Measurements from ENCODE around the gene PNMA8B. TPM values are rescaled to one million over a fixed set of nuclear protein-coding genes. Genes with fewer than 3 reads are reported as not detected.
A peak's percentile ranks its signal among the peaks of the same experiment; 100 is the strongest.

The PNMA8B gene
- polyA plus RNA-seq, 1 donor = 1.7 TPM

- H3K27me3 ChIP-seq (ENCODE audit: control insufficient read depth, insufficient read depth, low read length) = peaks cover 31% of the 10 kb centered on the region
Measured at GRCh38 chr19:46472592-46472991, 23.1 kb downstream of the PNMA8B start.

DNA sequence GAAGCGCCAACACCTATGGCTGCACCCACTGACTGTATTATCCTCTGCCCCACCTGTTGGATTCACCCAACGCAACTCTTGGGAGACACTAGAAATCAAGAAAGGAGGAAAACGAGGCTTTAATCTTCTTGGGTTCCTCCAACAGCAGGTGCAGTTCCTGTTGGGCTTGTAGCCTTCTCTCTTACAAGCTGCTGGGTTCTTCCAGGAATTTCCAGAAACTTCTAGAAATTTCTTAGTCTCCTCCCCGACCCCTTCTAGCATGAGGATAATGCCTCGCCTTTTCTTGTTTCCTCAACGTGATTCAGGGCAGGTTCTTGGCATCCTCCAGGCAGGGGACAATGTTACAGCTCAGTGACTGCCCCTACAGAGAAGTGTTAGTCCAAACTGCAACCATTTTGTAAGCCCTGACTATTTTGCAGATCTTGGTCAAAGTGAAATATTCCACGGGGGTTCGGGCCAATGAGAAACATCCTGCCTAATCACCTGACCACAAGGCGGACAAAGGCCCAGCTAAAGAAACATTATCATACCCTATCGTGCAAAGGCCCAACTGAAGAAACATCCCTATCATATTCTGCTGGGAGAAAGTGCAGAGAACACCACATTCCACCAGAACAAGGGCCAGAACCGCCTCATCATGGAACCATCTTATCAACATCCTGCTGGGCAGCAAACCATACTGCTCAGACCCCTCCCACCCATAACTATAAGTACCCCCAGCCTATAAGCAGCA, 23.7 kb downstream of the PNMA8B start:
- Histone ChIP-seq H3K27me3 (ENCODE audit: control insufficient read depth, insufficient read depth, low read length) (peaks cover 31% of the 10 kb centered on the region), H3K27ac (ENCODE audit: low read length) (peak overlapping the region; percentile 51), H3K4me1 (ENCODE audit: control insufficient read depth, insufficient read depth, low read length) (peaks cover 7% of the 10 kb centered on the region), H3K9me3 (ENCODE audit: control insufficient read depth, low read depth, low read length) (no peaks in the 10 kb centered on the region), H3K36me3 (ENCODE audit: control insufficient read depth, insufficient read depth, low read length) (no peaks in the 10 kb centered on the region), H3K4me3 (ENCODE audit: low read length) (peak overlapping the region; percentile 44)
- no peak for DNase-seq
- WGBS (ENCODE audit: insufficient coverage, low lambda C conversion rate) = 20% methylated on average over 1 of the region's 11 CpGs

More at GRCh38 chr19:46472592-46472991, 23.1 kb downstream of the PNMA8B start:
- 100% methylated on average over 1 of the region's 4 CpGs for WGBS (ENCODE audit: insufficient coverage, low lambda C conversion rate)
- Histone ChIP-seq H3K9me3 (ENCODE audit: control insufficient read depth, low read depth, low read length) (no peaks in the 10 kb centered on the region), H3K36me3 (ENCODE audit: control insufficient read depth, insufficient read depth, low read length) (no peaks in the 10 kb centered on the region), H3K4me3 (ENCODE audit: low read length) (no peak overlapping the region), H3K4me1 (ENCODE audit: control insufficient read depth, insufficient read depth, low read length) (peaks cover 7% of the 10 kb centered on the region), H3K27ac (ENCODE audit: low read length) (no peak overlapping the region)
- DNase-seq = no peak

DNA sequence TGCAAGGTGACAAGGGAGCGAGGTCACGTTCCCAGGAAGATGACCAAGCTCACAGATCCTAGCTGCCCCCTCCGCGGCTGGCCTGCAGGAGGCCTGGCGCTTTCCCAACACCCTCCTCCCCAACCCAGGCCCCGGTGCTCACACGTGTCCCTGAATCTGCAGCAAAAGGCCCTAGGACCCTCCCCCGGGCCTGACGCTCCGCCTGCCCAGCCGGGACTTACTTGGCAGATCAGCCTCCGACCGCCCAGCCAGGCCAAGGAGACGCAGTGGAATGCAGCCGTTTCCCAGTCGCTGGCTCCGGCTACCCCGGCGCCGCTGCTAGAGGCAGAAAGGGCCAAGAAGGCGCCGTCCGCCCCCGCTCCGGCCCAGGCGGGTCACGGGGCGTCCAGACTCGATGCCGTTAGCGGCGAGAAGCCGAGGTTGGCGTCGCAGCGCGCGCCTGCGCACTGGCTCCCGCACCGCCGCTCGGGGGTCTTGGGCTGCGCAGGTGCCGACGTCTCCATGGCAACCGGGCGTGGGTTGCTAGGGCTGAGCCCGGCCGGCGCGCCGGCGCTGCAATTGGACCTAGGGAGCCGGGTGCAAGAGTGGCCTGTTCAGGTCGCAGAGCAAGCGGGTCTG, 24.4 kb downstream of the PNMA8B start, which contains the start of gene PNMA8A:
TSS of gene PNMA8A (minus strand) at position 448 of the 618 bp plus-strand sequence. CDS start 528 bp downstream, outside the sequence.
- no peaks in the 10 kb centered on the region for H3K36me3 ChIP-seq (ENCODE audit: control insufficient read depth, insufficient read depth, low read length)
- peaks cover 31% of the 10 kb centered on the region for H3K27me3 ChIP-seq (ENCODE audit: control insufficient read depth, insufficient read depth, low read length)
- no peaks in the 10 kb centered on the region for H3K9me3 ChIP-seq (ENCODE audit: control insufficient read depth, low read depth, low read length)
- H3K4me3 ChIP-seq (ENCODE audit: low read length) = peak within 1 kb of the TSS; percentile 44
- no CpG with 5 or more reads among the region's 57 CpGs for WGBS (ENCODE audit: insufficient coverage, low lambda C conversion rate)
- H3K4me1 ChIP-seq (ENCODE audit: control insufficient read depth, insufficient read depth, low read length) = peaks cover 7% of the 10 kb centered on the region
- DNase-seq = peak; percentile 55 to 62
- peak within 1 kb of the TSS; percentile 51 for H3K27ac ChIP-seq (ENCODE audit: low read length)

GRCh38 chr19:46470376-46470775, 25.3 kb downstream of the PNMA8B start:
- H3K4me1 ChIP-seq (ENCODE audit: control insufficient read depth, insufficient read depth, low read length) = peaks cover 7% of the 10 kb centered on the region
- WGBS (ENCODE audit: insufficient coverage, low lambda C conversion rate) = no CpG with 5 or more reads among the region's 10 CpGs
- H3K9me3 ChIP-seq (ENCODE audit: control insufficient read depth, low read depth, low read length) = no peaks in the 10 kb centered on the region
- peaks cover 31% of the 10 kb centered on the region for H3K27me3 ChIP-seq (ENCODE audit: control insufficient read depth, insufficient read depth, low read length)
- no peak overlapping the region for H3K4me3 ChIP-seq (ENCODE audit: low read length)
- DNase-seq = no peak
- no peaks in the 10 kb centered on the region for H3K36me3 ChIP-seq (ENCODE audit: control insufficient read depth, insufficient read depth, low read length)
- H3K27ac ChIP-seq (ENCODE audit: low read length) = no peak overlapping the region

- Histone ChIP-seq H3K27me3 (ENCODE audit: control insufficient read depth, insufficient read depth, low read length) (peaks cover 31% of the 10 kb centered on the region), H3K4me3 (ENCODE audit: low read length) (no peak overlapping the region), H3K9me3 (ENCODE audit: control insufficient read depth, low read depth, low read length) (no peaks in the 10 kb centered on the region), H3K27ac (ENCODE audit: low read length) (no peak overlapping the region), H3K4me1 (ENCODE audit: control insufficient read depth, insufficient read depth, low read length) (peaks cover 7% of the 10 kb centered on the region), H3K36me3 (ENCODE audit: control insufficient read depth, insufficient read depth, low read length) (no peaks in the 10 kb centered on the region)
- no peak for DNase-seq
- WGBS (ENCODE audit: insufficient coverage, low lambda C conversion rate) = no CpG with 5 or more reads among the region's 18 CpGs
Measured at GRCh38 chr19:46469541-46470185, 26.0 kb downstream of the PNMA8B start.

- Histone ChIP-seq H3K9me3 (ENCODE audit: control insufficient read depth, low read depth, low read length) (no peaks in the 10 kb centered on the region), H3K4me1 (ENCODE audit: control insufficient read depth, insufficient read depth, low read length) (peaks cover 5% of the 10 kb centered on the region), H3K36me3 (ENCODE audit: control insufficient read depth, insufficient read depth, low read length) (no peaks in the 10 kb centered on the region), H3K4me3 (ENCODE audit: low read length) (no peak overlapping the region), H3K27ac (ENCODE audit: low read length) (no peak overlapping the region), H3K27me3 (ENCODE audit: control insufficient read depth, insufficient read depth, low read length) (peaks cover 18% of the 10 kb centered on the region)
- no peak for DNase-seq
- 95% methylated on average over 2 of the region's 15 CpGs for WGBS (ENCODE audit: insufficient coverage, low lambda C conversion rate)
Measured at GRCh38 chr19:46466536-46467196, 29.0 kb downstream of the PNMA8B start.

- no peaks in the 10 kb centered on the region for H3K9me3 ChIP-seq (ENCODE audit: control insufficient read depth, low read depth, low read length)
- DNase-seq = no peak
- H3K27me3 ChIP-seq (ENCODE audit: control insufficient read depth, insufficient read depth, low read length) = no peaks in the 10 kb centered on the region
- H3K36me3 ChIP-seq (ENCODE audit: control insufficient read depth, insufficient read depth, low read length) = no peaks in the 10 kb centered on the region
- H3K4me3 ChIP-seq (ENCODE audit: low read length) = no peak overlapping the region
- no peak overlapping the region for H3K27ac ChIP-seq (ENCODE audit: low read length)
- no peaks in the 10 kb centered on the region for H3K4me1 ChIP-seq (ENCODE audit: control insufficient read depth, insufficient read depth, low read length)
- 94% methylated on average over 2 of the region's 7 CpGs for WGBS (ENCODE audit: insufficient coverage, low lambda C conversion rate)
Measured at GRCh38 chr19:46463516-46463915, 32.2 kb downstream of the PNMA8B start.

- DNase-seq = no peak
- Histone ChIP-seq H3K27me3 (ENCODE audit: control insufficient read depth, insufficient read depth, low read length) (no peaks in the 10 kb centered on the region), H3K36me3 (ENCODE audit: control insufficient read depth, insufficient read depth, low read length) (no peaks in the 10 kb centered on the region), H3K4me1 (ENCODE audit: control insufficient read depth, insufficient read depth, low read length) (no peaks in the 10 kb centered on the region), H3K4me3 (ENCODE audit: low read length) (no peak overlapping the region), H3K27ac (ENCODE audit: low read length) (no peak overlapping the region), H3K9me3 (ENCODE audit: control insufficient read depth, low read depth, low read length) (no peaks in the 10 kb centered on the region)
- WGBS (ENCODE audit: insufficient coverage, low lambda C conversion rate) = no CpG with 5 or more reads among the region's 2 CpGs
Measured at GRCh38 chr19:46461537-46461936, 34.1 kb downstream of the PNMA8B start.

- no peaks in the 10 kb centered on the region for H3K36me3 ChIP-seq (ENCODE audit: control insufficient read depth, insufficient read depth, low read length)
- no peaks in the 10 kb centered on the region for H3K4me1 ChIP-seq (ENCODE audit: control insufficient read depth, insufficient read depth, low read length)
- no CpG with 5 or more reads among the region's 1 CpG for WGBS (ENCODE audit: insufficient coverage, low lambda C conversion rate)
- no peaks in the 10 kb centered on the region for H3K27me3 ChIP-seq (ENCODE audit: control insufficient read depth, insufficient read depth, low read length)
- no peak for DNase-seq
- no peak overlapping the region for H3K4me3 ChIP-seq (ENCODE audit: low read length)
- no peak overlapping the region for H3K27ac ChIP-seq (ENCODE audit: low read length)
- no peaks in the 10 kb centered on the region for H3K9me3 ChIP-seq (ENCODE audit: control insufficient read depth, low read depth, low read length)
Measured at GRCh38 chr19:46460981-46461380, 34.7 kb downstream of the PNMA8B start.

- no peak overlapping the region for H3K4me3 ChIP-seq (ENCODE audit: low read length)
- H3K9me3 ChIP-seq (ENCODE audit: control insufficient read depth, low read depth, low read length) = no peaks in the 10 kb centered on the region
Measured at GRCh38 chr19:46460055-46460454, 35.6 kb downstream of the PNMA8B start.

More at GRCh38 chr19:46460055-46460454, 35.6 kb downstream of the PNMA8B start:
- Histone ChIP-seq H3K27me3 (ENCODE audit: control insufficient read depth, insufficient read depth, low read length) (no peaks in the 10 kb centered on the region), H3K36me3 (ENCODE audit: control insufficient read depth, insufficient read depth, low read length) (no peaks in the 10 kb centered on the region), H3K4me1 (ENCODE audit: control insufficient read depth, insufficient read depth, low read length) (no peaks in the 10 kb centered on the region), H3K27ac (ENCODE audit: low read length) (no peak overlapping the region)
- DNase-seq = no peak
- no CpG with 5 or more reads among the region's 2 CpGs for WGBS (ENCODE audit: insufficient coverage, low lambda C conversion rate)

All from large intestine (tissue), 3 donors.